ENCODE measurements around the gene TRMO. TPM values are rescaled to one million over a fixed set of nuclear protein-coding genes. Genes with fewer than 3 reads are reported as not detected.

Gene TRMO
- total and polyA plus RNA-seq, 2 donors (not counting 1 experiment from before 2014, with no cell fraction given), result 12.9 to 15.8 TPM

GRCh38 chr9:97873425-97873824 lies 48.9 kb downstream of the TRMO start:
- Histone ChIP-seq H3K4me2 (ENCODE audit: extremely low read depth, insufficient read depth, low read length) (no peak overlapping the region), H3K9me3 (ENCODE audit: control insufficient read depth, insufficient read depth, low read depth, low read length) (no peaks in the 10 kb centered on the region), H3K36me3 (ENCODE audit: control insufficient read depth, insufficient read depth, low read length) (no peaks in the 10 kb centered on the region), H3K9ac (ENCODE audit: insufficient read depth, low read length) (no peak overlapping the region), H3K4me1 (ENCODE audit: control insufficient read depth, extremely low read depth, insufficient read depth, low read length) (peaks cover 2% of the 10 kb centered on the region), H2AFZ (ENCODE audit: low read length) (no peak overlapping the region), H4K20me1 (ENCODE audit: control insufficient read depth, extremely low read depth, insufficient read depth, low read length) (no peaks in the 10 kb centered on the region), H3K27ac (ENCODE audit: insufficient read depth, low read length) (no peak overlapping the region), H3K27me3 (ENCODE audit: control insufficient read depth, insufficient read depth, low read length) (no peaks in the 10 kb centered on the region), H3K4me3 (replicated peaks in 1 of 4; ENCODE audit: control extremely low read depth in 1 of 4, insufficient read depth in 1 of 4, low read depth in 3 of 4, low read length in 4 of 4) (no peak overlapping the region), H3K79me2 (ENCODE audit: control insufficient read depth, insufficient read depth, low read length) (no peaks in the 10 kb centered on the region)
- TF ChIP-seq, protein P1, sequence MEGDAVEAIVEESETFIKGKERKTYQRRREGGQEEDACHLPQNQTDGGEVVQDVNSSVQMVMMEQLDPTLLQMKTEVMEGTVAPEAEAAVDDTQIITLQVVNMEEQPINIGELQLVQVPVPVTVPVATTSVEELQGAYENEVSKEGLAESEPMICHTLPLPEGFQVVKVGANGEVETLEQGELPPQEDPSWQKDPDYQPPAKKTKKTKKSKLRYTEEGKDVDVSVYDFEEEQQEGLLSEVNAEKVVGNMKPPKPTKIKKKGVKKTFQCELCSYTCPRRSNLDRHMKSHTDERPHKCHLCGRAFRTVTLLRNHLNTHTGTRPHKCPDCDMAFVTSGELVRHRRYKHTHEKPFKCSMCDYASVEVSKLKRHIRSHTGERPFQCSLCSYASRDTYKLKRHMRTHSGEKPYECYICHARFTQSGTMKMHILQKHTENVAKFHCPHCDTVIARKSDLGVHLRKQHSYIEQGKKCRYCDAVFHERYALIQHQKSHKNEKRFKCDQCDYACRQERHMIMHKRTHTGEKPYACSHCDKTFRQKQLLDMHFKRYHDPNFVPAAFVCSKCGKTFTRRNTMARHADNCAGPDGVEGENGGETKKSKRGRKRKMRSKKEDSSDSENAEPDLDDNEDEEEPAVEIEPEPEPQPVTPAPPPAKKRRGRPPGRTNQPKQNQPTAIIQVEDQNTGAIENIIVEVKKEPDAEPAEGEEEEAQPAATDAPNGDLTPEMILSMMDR (conservative IDR thresholded peaks at IDR 0.05 in 1 of 2, IDR thresholded peaks at IDR 0.05 in 1 of 2; ENCODE audit: low read depth in 1 of 2, low read length in 2 of 2), result no peak
- TF ChIP-seq EZH2 (IDR thresholded peaks at IDR 0.05; ENCODE audit: low read length, missing control alignments), result no peak
- no peak for DNase-seq (ENCODE audit: low read depth in 2 of 2)

DNA sequence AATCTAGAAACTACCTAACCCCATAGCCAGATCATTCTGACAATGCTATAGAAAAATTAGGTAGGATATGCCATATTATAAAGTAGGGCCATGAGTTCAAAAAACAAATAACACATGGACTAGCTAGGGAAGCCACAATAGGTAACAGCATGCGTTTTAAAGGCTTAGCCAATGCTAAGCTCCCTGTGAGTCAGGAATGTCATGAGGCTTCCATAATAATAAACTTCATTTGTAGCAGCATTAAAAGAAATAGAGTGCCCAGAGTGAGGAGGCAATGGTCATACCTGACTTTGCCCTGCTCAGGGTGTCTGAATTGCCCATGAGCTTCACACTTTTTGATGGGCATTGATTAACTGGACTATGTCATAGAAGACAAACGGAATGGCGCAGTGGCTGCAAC lies 53.4 kb downstream of the TRMO start:
- Histone ChIP-seq H3K9me3 (ENCODE audit: control insufficient read depth, insufficient read depth, low read depth, low read length) (no peaks in the 10 kb centered on the region), H3K4me2 (ENCODE audit: extremely low read depth, insufficient read depth, low read length) (no peak overlapping the region), H2AFZ (ENCODE audit: low read length) (no peak overlapping the region), H3K9ac (ENCODE audit: insufficient read depth, low read length) (no peak overlapping the region), H3K4me3 (replicated peaks in 1 of 4; ENCODE audit: control extremely low read depth in 1 of 4, insufficient read depth in 1 of 4, low read depth in 3 of 4, low read length in 4 of 4) (no peak overlapping the region), H4K20me1 (ENCODE audit: control insufficient read depth, extremely low read depth, insufficient read depth, low read length) (no peaks in the 10 kb centered on the region), H3K27ac (ENCODE audit: insufficient read depth, low read length) (no peak overlapping the region), H3K79me2 (ENCODE audit: control insufficient read depth, insufficient read depth, low read length) (no peaks in the 10 kb centered on the region), H3K36me3 (ENCODE audit: control insufficient read depth, insufficient read depth, low read length) (no peaks in the 10 kb centered on the region), H3K4me1 (ENCODE audit: control insufficient read depth, extremely low read depth, insufficient read depth, low read length) (no peaks in the 10 kb centered on the region), H3K27me3 (ENCODE audit: control insufficient read depth, insufficient read depth, low read length) (peaks cover 5% of the 10 kb centered on the region)
- DNase-seq (ENCODE audit: low read depth in 2 of 2), result no peak
- TF ChIP-seq, protein P1 (conservative IDR thresholded peaks at IDR 0.05 in 1 of 2, IDR thresholded peaks at IDR 0.05 in 1 of 2; ENCODE audit: low read depth in 1 of 2, low read length in 2 of 2), result no peak
- TF ChIP-seq EZH2 (IDR thresholded peaks at IDR 0.05; ENCODE audit: low read length, missing control alignments), result no peak

GRCh38 chr9:97866848-97867247 lies 55.5 kb downstream of the TRMO start:
- peaks cover 9% of the 10 kb centered on the region for H3K27me3 ChIP-seq (ENCODE audit: control insufficient read depth, insufficient read depth, low read length)

More at GRCh38 chr9:97866848-97867247, 55.5 kb downstream of the TRMO start:
- Histone ChIP-seq H3K27ac (ENCODE audit: insufficient read depth, low read length) (no peak overlapping the region), H3K4me2 (ENCODE audit: extremely low read depth, insufficient read depth, low read length) (no peak overlapping the region), H4K20me1 (ENCODE audit: control insufficient read depth, extremely low read depth, insufficient read depth, low read length) (no peaks in the 10 kb centered on the region), H2AFZ (ENCODE audit: low read length) (no peak overlapping the region), H3K4me1 (ENCODE audit: control insufficient read depth, extremely low read depth, insufficient read depth, low read length) (no peaks in the 10 kb centered on the region), H3K36me3 (ENCODE audit: control insufficient read depth, insufficient read depth, low read length) (no peaks in the 10 kb centered on the region), H3K9me3 (ENCODE audit: control insufficient read depth, insufficient read depth, low read depth, low read length) (no peaks in the 10 kb centered on the region), H3K9ac (ENCODE audit: insufficient read depth, low read length) (no peak overlapping the region), H3K4me3 (replicated peaks in 1 of 4; ENCODE audit: control extremely low read depth in 1 of 4, insufficient read depth in 1 of 4, low read depth in 3 of 4, low read length in 4 of 4) (no peak overlapping the region), H3K79me2 (ENCODE audit: control insufficient read depth, insufficient read depth, low read length) (no peaks in the 10 kb centered on the region)
- TF ChIP-seq EZH2 (IDR thresholded peaks at IDR 0.05; ENCODE audit: low read length, missing control alignments), result no peak
- no peak for DNase-seq (ENCODE audit: low read depth in 2 of 2)
